Ovary (tissue), 3 donors: ENCODE measurements around the gene MORC2.

ENCODE experiments used
- CTCF ChIP-seq, 3 donors: fragments of 450-650 bp in 2 of 3; fragments of 200-600 bp in 1 of 3; IDR thresholded peaks; one replicate each; pipeline versions ENCODE4 v1.5.1 to v1.8.0; 2016 to 2022; ENCODE audit warnings: antibody characterized with exemption in 3 of 3, mild to moderate bottlenecking in 1 of 3
- EP300 ChIP-seq: sonication (generic); formaldehyde crosslinking; IDR thresholded peaks from one replicate; pipeline ENCODE4 v1.6.1; 2017; ENCODE audit warnings: antibody characterized with exemption
- POLR2A ChIP-seq: fragments of 450-650 bp; IDR thresholded peaks from one replicate; pipeline ENCODE4 v1.6.1; 2017; ENCODE audit warnings: antibody characterized with exemption, mild to moderate bottlenecking, moderate library complexity
- donor health status: DM: no; HTN: no; CAD: no.

GRCh38 chr22:30947816-30948454, 20.6 kb downstream of the MORC2 start:
- TF ChIP-seq CTCF (IDR thresholded peaks at IDR 0.05) (peak; percentile 22 to 78 (median 68)), POLR2A (no peak), EP300 (no peak)
